Pancreas (tissue), 10 donors: Measurements from ENCODE around the gene PRRC2A. TPM values are rescaled to one million over a fixed set of nuclear protein-coding genes. Genes with fewer than 3 reads are reported as not detected.

Experiments
- ATAC-seq, 4 donors: fragments of 200-7000 bp; cut with Tn5 transposase; one replicate each; pipeline versions ENCODE4 v1.8.0 to v1.9.1; 2020; ENCODE audit warnings: mild to moderate bottlenecking in 4 of 4, moderate library complexity in 4 of 4
- DNase-seq, 6 donors: peaks; one replicate each; pipeline ENCODE4 v3.0.0-alpha.2; 2020
- FAIRE-seq: peaks from 2 replicates; lab custom pipeline; 2012; peaks lifted over from hg19 to GRCh38; lab: Jason Lieb, UNC
- H3K27ac ChIP-seq, 4 donors: fragments of 200-600 bp; sonication (generic); 1 replicate in 3 of 4; 2 replicates in 1 of 4; pipeline versions ENCODE4 v1.5.0 to v1.8.0; 2020
- H3K27me3 ChIP-seq, 4 donors: fragments of 200-600 bp; one replicate each; pipeline ENCODE4 v1.8.0; 2021
- H3K36me3 ChIP-seq, 3 donors: fragments of 200-600 bp; sonication (generic) in 1 of 3; one replicate each; pipeline versions ENCODE4 v1.5.0 to v1.8.0; 2020 to 2021
- H3K4me1 ChIP-seq, 3 donors: fragments of 200-600 bp; one replicate each; pipeline ENCODE4 v1.8.0; 2021
- H3K4me3 ChIP-seq, 4 donors: fragments of 200-600 bp; sonication (generic) in 2 of 4; one replicate each; pipeline versions ENCODE4 v1.5.0 to v1.8.0; 2020 to 2021
- H3K9me3 ChIP-seq, 4 donors: fragments of 200-600 bp; one replicate each; pipeline ENCODE4 v1.8.0; 2021
- CTCF ChIP-seq, 4 donors: fragments of 200-600 bp; sonication (generic) in 3 of 4; IDR thresholded peaks; one replicate each; pipeline versions ENCODE4 v1.5.0 to v1.8.0; 2021; ENCODE audit warnings: antibody characterized with exemption in 4 of 4
- WGBS, 2 donors: extraction: QIAGEN DNeasy Blood & Tissue Kit; methylation state at CpG; one replicate each; pipeline ENCODE4 v1.1.7; 2013; 5-methylcytosine and 5-hydroxymethylcytosine counted together
- intact Hi-C, 3 donors: fragments of 100-400 bp; cut with DNase I; formaldehyde crosslinking; loops; one replicate each; pipeline versions ENCODE4 v1.11.1 to v1.14.2; 2022
- polyA plus RNA-seq, 2 donors: library from polyadenylated mRNA; stranded (reverse); fragments of 200-250 nt; gene quantifications; one replicate each; pipeline ENCODE4 v1.2.3, GENCODE V29; 2013
- total RNA-seq, 6 donors: library from RNA; stranded (reverse); fragmentation: NEBNext Ultra II Directional in 4 of 6; extraction: Animal tissue kit (Norgen Biotek cat#: 25700) in 4 of 6; gene quantifications; one replicate each; pipeline versions ENCODE4 v1.2.1 to v1.2.4, GENCODE V29; 2021 to 2023
- donor health status: healthy with polysubstance abuse.
- donor health status: DM: no; HTN: no; CAD: no; lungs with moderate emphysema.
- donor health status: DM: no; HTN: no; CAD: no.
- donor health status: control.
- donor health status: control.
- donor health status: Bipolar disorder and iron deficiency.
- donor health status: DM: yes; HTN: yes; CAD: no.
- donor health status: DM: no; HTN: no; CAD: no.
- donor health status: DM: no; HTN: no; CAD: no.
- donor health status: DM: yes; HTN: yes; CAD: no.

PRRC2A gene
- total and polyA plus RNA-seq, 8 donors: 45.3 to 144 (median 76.6) TPM

GRCh38 chr6:31580438-31580740, 40.1 kb upstream of the PRRC2A start:
- Histone ChIP-seq H3K4me1 (peaks cover 0 to 14% (median 12%) of the 10 kb centered on the region in 3 donors), H3K27me3 (no peaks in the 10 kb centered on the region), H3K4me3 (peak overlapping the region; percentile 41 to 80 (median 74)), H3K9me3 (no peaks in the 10 kb centered on the region), H3K27ac (peak overlapping the region in 1 of 4 donors; percentile 69), H3K36me3 (no peaks in the 10 kb centered on the region)
- intact Hi-C loops: no loop called here
- TF ChIP-seq CTCF (IDR thresholded peaks at IDR 0.05): no peak
- 32 to 37% methylated on average over 11 of the region's 11 CpGs for WGBS, 2 donors
- no peak for DNase-seq
- no peak for FAIRE-seq
- no peak for ATAC-seq

GRCh38 chr6:31580807-31581433, 39.6 kb upstream of the PRRC2A start:
- no peaks in the 10 kb centered on the region for H3K36me3 ChIP-seq
- peak; percentile 81 to 97 (median 87) for DNase-seq
- no peak for FAIRE-seq
- no peaks in the 10 kb centered on the region for H3K27me3 ChIP-seq
- intact Hi-C loops: no loop called here
- H3K4me3 ChIP-seq: peak overlapping the region; percentile 41 to 80 (median 74)
- WGBS, 2 donors: 0% methylated on average over 59 to 62 of the region's 62 CpGs
- peaks cover 0 to 14% (median 12%) of the 10 kb centered on the region in 3 donors for H3K4me1 ChIP-seq
- ATAC-seq: peak; percentile 95 to 98 (median 96)
- H3K9me3 ChIP-seq: no peaks in the 10 kb centered on the region
- peak; percentile 94 to 99 (median 98) for TF ChIP-seq CTCF (IDR thresholded peaks at IDR 0.05)
- peak overlapping the region in 2 of 4 donors; percentile 49 to 69 for H3K27ac ChIP-seq

- peaks cover 0 to 14% (median 12%) of the 10 kb centered on the region in 3 donors for H3K4me1 ChIP-seq
These were observed 38.9 kb upstream of the PRRC2A start for GRCh38 chr6:31581434-31582229.

GRCh38 chr6:31582230-31582643, 38.3 kb upstream of the PRRC2A start, which contains the start of gene LTB:
LTB (minus strand) TSS chr6:31582424; CDS start chr6:31582417, 7 bp downstream.
- Histone ChIP-seq H3K36me3 (no peaks in the 10 kb centered on the region), H3K4me1 (peaks cover 0 to 14% (median 12%) of the 10 kb centered on the region in 3 donors), H3K4me3 (peak within 1 kb of the TSS; percentile 41 to 80 (median 74)), H3K27me3 (no peaks in the 10 kb centered on the region), H3K27ac (peak within 1 kb of the TSS in 2 of 4 donors; percentile 49 to 69), H3K9me3 (no peaks in the 10 kb centered on the region)
- FAIRE-seq (no peak), DNase-seq (peak in 1 of 6 donors; percentile 59), ATAC-seq (no peak)
- no peak for TF ChIP-seq CTCF (IDR thresholded peaks at IDR 0.05)
- intact Hi-C loops: no loop called here
- 66 to 67% methylated on average over 2 to 3 of the region's 3 CpGs for WGBS, 2 donors

More at GRCh38 chr6:31581434-31582229, 38.9 kb upstream of the PRRC2A start:
- Histone ChIP-seq H3K9me3 (no peaks in the 10 kb centered on the region), H3K4me3 (peak overlapping the region; percentile 41 to 80 (median 74)), H3K27me3 (no peaks in the 10 kb centered on the region), H3K27ac (peak overlapping the region in 2 of 4 donors; percentile 49 to 69), H3K36me3 (no peaks in the 10 kb centered on the region)
- FAIRE-seq (no peak), DNase-seq (peak in 1 of 6 donors; percentile 64), ATAC-seq (peak; percentile 6 to 46 (median 31))
- no peak for TF ChIP-seq CTCF (IDR thresholded peaks at IDR 0.05)
- WGBS, 2 donors: 23 to 27% methylated on average over 21 of the region's 21 CpGs
- intact Hi-C loops: no loop called here
